Globus pallidus (tissue), 1 donor: ENCODE measurements around the gene SENP3.

Source experiments
- DNase-seq: peaks from one replicate; pipeline ENCODE4 v3.0.0-alpha.2; 2015; ENCODE audit warnings: low spot score

The SENP3 gene

GRCh38 chr17:7556627-7557026 is 5.1 kb upstream of the SENP3 start:
- DNase-seq, result no peak

GRCh38 chr17:7557147-7557764 is 4.5 kb upstream of the SENP3 start:
- DNase-seq, result no peak

- DNase-seq, result peak; percentile 81
Observed at GRCh38 chr17:7557775-7558543, 3.8 kb upstream of the SENP3 start.

- peak; percentile 52 for DNase-seq
Observed at GRCh38 chr17:7558544-7559319, 3.0 kb upstream of the SENP3 start, which contains the start of gene TNFSF13. Gene TNFSF13 (plus strand): TSS chr17:7558750. CDS start chr17:7559040, 290 bp downstream.

- no peak for DNase-seq
Observed at GRCh38 chr17:7559320-7560171, 2.2 kb upstream of the SENP3 start.

- DNase-seq, result no peak
Observed at GRCh38 chr17:7560172-7561027, 1.3 kb upstream of the SENP3 start.

GRCh38 chr17:7561028-7561575 is 617 bp upstream of the SENP3 start:
- DNase-seq, result peak; percentile 82

GRCh38 chr17:7562208-7562605 is 488 bp downstream of the SENP3 start:
- DNase-seq, result no peak

GRCh38 chr17:7563115-7563869 is 1.6 kb downstream of the SENP3 start:
- no peak for DNase-seq

GRCh38 chr17:7569571-7569970 is 7.9 kb downstream of the SENP3 start:
- no peak for DNase-seq

GRCh38 chr17:7570351-7570750 is 8.6 kb downstream of the SENP3 start:
- DNase-seq, result no peak

GRCh38 chr17:7572338-7572587 is 10.5 kb downstream of the SENP3 start:
- DNase-seq, result no peak

- peak; percentile 99 for DNase-seq
Observed at GRCh38 chr17:7572588-7573323, 11.0 kb downstream of the SENP3 start.

- peak; percentile 92 for DNase-seq
Observed at GRCh38 chr17:7573324-7574080, 11.8 kb downstream of the SENP3 start.

GRCh38 chr17:7574176-7574953 is 12.6 kb downstream of the SENP3 start:
- no peak for DNase-seq

GRCh38 chr17:7575481-7575883 is 13.8 kb downstream of the SENP3 start:
- DNase-seq, result no peak

GRCh38 chr17:7575959-7576358 is 14.2 kb downstream of the SENP3 start:
- no peak for DNase-seq

- DNase-seq, result no peak
Observed at GRCh38 chr17:7576432-7576937, 14.8 kb downstream of the SENP3 start.
